Glutamatergic neuron (in vitro differentiated cells): ENCODE measurements around the gene ANKRD12. TPM values are rescaled to one million over a fixed set of nuclear protein-coding genes. Genes with fewer than 3 reads are reported as not detected.
"Not testable (repeated sequence)": the region's sequence is repeated elsewhere in the genome, so short reads cannot be mapped to it uniquely, and the experiment has no call there.

ENCODE experiments used
- DNase-seq: peaks from one replicate; pipeline ENCODE4 v3.0.0; 2022
- H3K27ac Mint-ChIP-seq: one replicate; pipeline ENCODE4 v1.8.0; 2020; ENCODE audit warnings: mild to moderate bottlenecking, mixed read lengths, inconsistent platforms; ENCODE audit not compliant: unreplicated experiment
- H3K27me3 Mint-ChIP-seq: one replicate; pipeline ENCODE4 v1.8.0; 2020; ENCODE audit warnings: mild to moderate bottlenecking, moderate library complexity, mixed read lengths, inconsistent platforms; ENCODE audit not compliant: unreplicated experiment
- H3K36me3 Mint-ChIP-seq: one replicate; pipeline ENCODE4 v1.8.0; 2020; ENCODE audit warnings: mild to moderate bottlenecking, mixed read lengths, inconsistent platforms; ENCODE audit not compliant: unreplicated experiment
- H3K4me1 Mint-ChIP-seq: one replicate; pipeline ENCODE4 v1.8.0; 2020; ENCODE audit warnings: mild to moderate bottlenecking, low read depth, mixed read lengths, inconsistent platforms; ENCODE audit not compliant: unreplicated experiment
- H3K4me3 Mint-ChIP-seq: one replicate; pipeline ENCODE4 v1.8.0; 2020; ENCODE audit warnings: mild to moderate bottlenecking, mixed read lengths, inconsistent platforms; ENCODE audit not compliant: unreplicated experiment
- H3K9me3 Mint-ChIP-seq: one replicate; pipeline ENCODE4 v1.8.0; 2020; ENCODE audit warnings: mild to moderate bottlenecking, moderate library complexity, mixed read lengths, inconsistent platforms; ENCODE audit not compliant: unreplicated experiment
- CTCF ChIP-seq: fragments of 200-600 bp; sonication (generic); IDR thresholded peaks from one replicate; pipeline ENCODE4 v1.5.0; 2021; ENCODE audit not compliant: partially characterized antibody, unreplicated experiment
- total RNA-seq: library from RNA; stranded (reverse); fragmentation: NEBNext Ultra II Directional; extraction: Animal tissue kit (Norgen Biotek cat#: 25700); gene quantifications from one replicate; pipeline ENCODE4 v1.2.1, GENCODE V29; 2021; ENCODE audit not compliant: unreplicated experiment

ANKRD12 gene
- total RNA-seq, 1 donor from 2014 or later, result 41.6 TPM

- peaks cover 14% of the 10 kb centered on the region for H3K4me1 Mint-ChIP-seq
- TF ChIP-seq CTCF, result no peak
- DNase-seq, result no peak
- no peak overlapping the region for H3K27ac Mint-ChIP-seq
- no peaks in the 10 kb centered on the region for H3K9me3 Mint-ChIP-seq
- no peaks in the 10 kb centered on the region for H3K27me3 Mint-ChIP-seq
- H3K4me3 Mint-ChIP-seq, result no peak overlapping the region
- no peaks in the 10 kb centered on the region for H3K36me3 Mint-ChIP-seq
Observed at GRCh38 chr18:9150121-9150520, 13.5 kb downstream of the ANKRD12 start.

- no peaks in the 10 kb centered on the region for H3K9me3 Mint-ChIP-seq
- H3K36me3 Mint-ChIP-seq, result no peaks in the 10 kb centered on the region
- no peaks in the 10 kb centered on the region for H3K27me3 Mint-ChIP-seq
- no peak for TF ChIP-seq CTCF
- H3K27ac Mint-ChIP-seq, result no peak overlapping the region
- no peak overlapping the region for H3K4me3 Mint-ChIP-seq
- no peak for DNase-seq
- peaks cover 7% of the 10 kb centered on the region for H3K4me1 Mint-ChIP-seq
Observed at GRCh38 chr18:9153256-9153655, 16.7 kb downstream of the ANKRD12 start.

GRCh38 chr18:9156604-9157249 lies 20.1 kb downstream of the ANKRD12 start:
- H3K4me3 Mint-ChIP-seq, result no peak overlapping the region
- DNase-seq, result no peak
- no peaks in the 10 kb centered on the region for H3K4me1 Mint-ChIP-seq
- H3K27ac Mint-ChIP-seq, result no peak overlapping the region
- TF ChIP-seq CTCF, result no peak
- H3K9me3 Mint-ChIP-seq, result no peaks in the 10 kb centered on the region
- H3K27me3 Mint-ChIP-seq, result no peaks in the 10 kb centered on the region
- no peaks in the 10 kb centered on the region for H3K36me3 Mint-ChIP-seq

GRCh38 chr18:9157806-9158205 lies 21.2 kb downstream of the ANKRD12 start:
- H3K27me3 Mint-ChIP-seq, result no peaks in the 10 kb centered on the region
- peaks cover 5% of the 10 kb centered on the region for H3K36me3 Mint-ChIP-seq
- no peak overlapping the region for H3K4me3 Mint-ChIP-seq
- no peak for DNase-seq
- no peak overlapping the region for H3K27ac Mint-ChIP-seq
- H3K4me1 Mint-ChIP-seq, result no peaks in the 10 kb centered on the region
- H3K9me3 Mint-ChIP-seq, result peaks cover 2% of the 10 kb centered on the region
- no peak for TF ChIP-seq CTCF

DNA sequence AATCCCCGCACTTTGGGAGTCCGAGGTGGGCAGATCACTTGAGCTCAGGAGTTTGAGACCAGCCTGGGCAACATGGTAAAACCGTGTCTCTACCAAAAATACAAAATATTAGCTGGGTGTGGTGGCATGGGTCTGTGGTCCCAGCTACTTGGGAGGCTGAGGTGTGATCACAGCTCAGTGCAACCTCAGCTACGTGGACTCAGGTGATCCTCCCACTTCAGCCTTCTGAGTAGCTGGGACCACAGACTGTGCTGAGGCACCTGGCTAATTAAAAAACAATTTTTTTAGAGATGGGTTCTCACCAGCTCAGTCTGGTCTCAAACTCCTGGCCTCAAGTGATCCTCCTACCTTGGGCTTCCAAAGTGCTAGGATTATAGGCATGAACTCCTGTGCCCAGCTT lies 23.4 kb downstream of the ANKRD12 start:
- no peak overlapping the region for H3K4me3 Mint-ChIP-seq
- H3K27ac Mint-ChIP-seq, result no peak overlapping the region
- no peak for DNase-seq
- no peaks in the 10 kb centered on the region for H3K27me3 Mint-ChIP-seq
- no peaks in the 10 kb centered on the region for H3K4me1 Mint-ChIP-seq
- TF ChIP-seq CTCF, result no peak
- H3K9me3 Mint-ChIP-seq, result peaks cover 8% of the 10 kb centered on the region
- peaks cover 17% of the 10 kb centered on the region for H3K36me3 Mint-ChIP-seq

GRCh38 chr18:9162663-9163062 lies 26.1 kb downstream of the ANKRD12 start:
- DNase-seq, H3K27ac Mint-ChIP-seq, H3K9me3 Mint-ChIP-seq, H3K27me3 Mint-ChIP-seq, H3K4me1 Mint-ChIP-seq, H3K4me3 Mint-ChIP-seq: not testable (repeated sequence)
- peaks cover 17% of the 10 kb centered on the region for H3K36me3 Mint-ChIP-seq

GRCh38 chr18:9164149-9164548 lies 27.6 kb downstream of the ANKRD12 start:
- H3K27me3 Mint-ChIP-seq, H3K4me1 Mint-ChIP-seq: not testable (repeated sequence)
- peaks cover 17% of the 10 kb centered on the region for H3K36me3 Mint-ChIP-seq

DNA sequence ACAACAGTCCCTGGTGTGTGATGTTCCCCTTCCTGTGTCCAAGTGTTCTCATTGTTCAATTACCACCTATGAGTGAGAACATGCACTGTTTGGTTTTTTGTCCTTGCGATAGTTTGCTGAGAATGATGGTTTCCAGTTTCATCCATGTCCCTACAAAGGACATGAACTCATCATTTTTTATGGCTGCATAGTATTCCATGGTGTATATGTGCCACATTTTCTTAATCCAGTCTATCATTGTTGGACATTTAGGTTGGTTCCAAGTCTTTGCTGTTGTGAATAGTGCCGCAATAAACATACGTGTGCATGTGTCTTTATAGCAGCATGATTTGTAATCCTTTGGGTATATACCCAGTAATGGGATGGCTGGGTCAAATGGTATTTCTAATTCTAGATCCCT lies 29.3 kb downstream of the ANKRD12 start:
- H3K9me3 Mint-ChIP-seq, result peaks cover 12% of the 10 kb centered on the region
- peaks cover 23% of the 10 kb centered on the region for H3K36me3 Mint-ChIP-seq
- H3K4me1 Mint-ChIP-seq, H3K27me3 Mint-ChIP-seq, H3K27ac Mint-ChIP-seq, DNase-seq, H3K4me3 Mint-ChIP-seq: not testable (repeated sequence)

More at GRCh38 chr18:9164149-9164548, 27.6 kb downstream of the ANKRD12 start:
- not testable (repeated sequence) for H3K27ac Mint-ChIP-seq, DNase-seq, H3K9me3 Mint-ChIP-seq, H3K4me3 Mint-ChIP-seq
